GM23338 (cell line): ENCODE measurements around the gene CFAP74.

Experiments
- CREB1 ChIP-seq: fragments of 250-450 bp; sonication (Bioruptor Pico); IDR thresholded peaks from 2 replicates; pipeline ENCODE4 v1.5.0; 2020; ENCODE audit warnings: low read depth, mild to moderate bottlenecking, moderate library complexity
- EZH2 ChIP-seq: fragments of 200-600 bp; sonication (generic); IDR thresholded peaks from one replicate; pipeline ENCODE4 v1.8.0; 2017; ENCODE audit warnings: antibody characterized with exemption, mild to moderate bottlenecking, low read depth; ENCODE audit not compliant: unreplicated experiment
- EZH2phosphoT487 ChIP-seq: fragments of 200-600 bp; sonication (generic); IDR thresholded peaks from one replicate; pipeline ENCODE4 v1.8.1; 2018; ENCODE audit warnings: antibody characterized with exemption; ENCODE audit not compliant: unreplicated experiment
- JUNB ChIP-seq: IDR thresholded peaks from one replicate; pipeline ENCODE4 v1.6.1; 2016; ENCODE audit warnings: antibody characterized with exemption; ENCODE audit not compliant: unreplicated experiment
- NANOG ChIP-seq: IDR thresholded peaks from 2 replicates; pipeline ENCODE4 v1.6.1; 2016; ENCODE audit warnings: antibody characterized with exemption, borderline replicate concordance
- POLR2AphosphoS5 ChIP-seq: IDR thresholded peaks from 2 replicates; pipeline ENCODE4 v1.6.1; 2016; ENCODE audit warnings: antibody characterized with exemption, low read depth
- STAT1 ChIP-seq: IDR thresholded peaks from one replicate; pipeline ENCODE4 v1.6.1; 2016; ENCODE audit warnings: antibody characterized with exemption; ENCODE audit not compliant: unreplicated experiment
- ZNF331 ChIP-seq: fragments of 250-450 bp; sonication (Bioruptor Pico); IDR thresholded peaks from 2 replicates; pipeline ENCODE4 v1.5.0; 2020; ENCODE audit warnings: low read depth, mild to moderate bottlenecking, moderate library complexity
- TF ChIP-seq, protein P1 (sequence below), 2 experiments: fragments of 200-600 bp in 1 of 2; sonication (generic) in 1 of 2; conservative IDR thresholded peaks; 2 replicates each; pipeline versions ENCODE4 v1.5.1 to v1.6.1; 2016 to 2017; ENCODE audit warnings: antibody characterized with exemption in 2 of 2, low read depth in 2 of 2, mild to moderate bottlenecking in 2 of 2, moderate library complexity in 1 of 2
- TF ChIP-seq, protein P2 (sequence below): IDR thresholded peaks from one replicate; pipeline ENCODE4 v1.6.1; 2018; ENCODE audit warnings: antibody characterized with exemption; ENCODE audit not compliant: unreplicated experiment
- TF ChIP-seq, protein P3 (sequence below): IDR thresholded peaks from 2 replicates; pipeline ENCODE4 v1.6.1; 2016; ENCODE audit warnings: antibody characterized with exemption
- TF ChIP-seq, protein P4 (sequence below): fragments of 250-450 bp; sonication (Bioruptor Pico); IDR thresholded peaks from 2 replicates; pipeline ENCODE4 v1.5.0; 2020; ENCODE audit warnings: mild to moderate bottlenecking, moderate library complexity

DNA sequence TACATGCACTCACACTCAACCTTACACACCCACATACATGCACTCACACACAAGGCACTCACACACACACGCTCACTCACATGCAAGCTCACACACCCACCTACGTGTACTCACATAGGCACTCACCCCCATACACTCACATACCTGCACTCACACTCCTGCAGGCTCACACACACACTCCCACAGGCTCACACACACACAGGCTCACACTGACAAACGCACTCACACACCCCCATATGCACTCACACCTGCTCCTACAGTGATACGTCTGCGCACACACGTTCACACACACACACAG, 65.4 kb downstream of the CFAP74 start:
- TF ChIP-seq, protein P1, sequence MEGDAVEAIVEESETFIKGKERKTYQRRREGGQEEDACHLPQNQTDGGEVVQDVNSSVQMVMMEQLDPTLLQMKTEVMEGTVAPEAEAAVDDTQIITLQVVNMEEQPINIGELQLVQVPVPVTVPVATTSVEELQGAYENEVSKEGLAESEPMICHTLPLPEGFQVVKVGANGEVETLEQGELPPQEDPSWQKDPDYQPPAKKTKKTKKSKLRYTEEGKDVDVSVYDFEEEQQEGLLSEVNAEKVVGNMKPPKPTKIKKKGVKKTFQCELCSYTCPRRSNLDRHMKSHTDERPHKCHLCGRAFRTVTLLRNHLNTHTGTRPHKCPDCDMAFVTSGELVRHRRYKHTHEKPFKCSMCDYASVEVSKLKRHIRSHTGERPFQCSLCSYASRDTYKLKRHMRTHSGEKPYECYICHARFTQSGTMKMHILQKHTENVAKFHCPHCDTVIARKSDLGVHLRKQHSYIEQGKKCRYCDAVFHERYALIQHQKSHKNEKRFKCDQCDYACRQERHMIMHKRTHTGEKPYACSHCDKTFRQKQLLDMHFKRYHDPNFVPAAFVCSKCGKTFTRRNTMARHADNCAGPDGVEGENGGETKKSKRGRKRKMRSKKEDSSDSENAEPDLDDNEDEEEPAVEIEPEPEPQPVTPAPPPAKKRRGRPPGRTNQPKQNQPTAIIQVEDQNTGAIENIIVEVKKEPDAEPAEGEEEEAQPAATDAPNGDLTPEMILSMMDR (conservative IDR thresholded peaks at IDR 0.05; ENCODE audit: low read depth in 2 of 2), result no peak
- TF ChIP-seq POLR2AphosphoS5, result no peak
- no peak for TF ChIP-seq EZH2
- no peak for TF ChIP-seq EZH2phosphoT487
- no peak for TF ChIP-seq NANOG
- TF ChIP-seq, protein P2, sequence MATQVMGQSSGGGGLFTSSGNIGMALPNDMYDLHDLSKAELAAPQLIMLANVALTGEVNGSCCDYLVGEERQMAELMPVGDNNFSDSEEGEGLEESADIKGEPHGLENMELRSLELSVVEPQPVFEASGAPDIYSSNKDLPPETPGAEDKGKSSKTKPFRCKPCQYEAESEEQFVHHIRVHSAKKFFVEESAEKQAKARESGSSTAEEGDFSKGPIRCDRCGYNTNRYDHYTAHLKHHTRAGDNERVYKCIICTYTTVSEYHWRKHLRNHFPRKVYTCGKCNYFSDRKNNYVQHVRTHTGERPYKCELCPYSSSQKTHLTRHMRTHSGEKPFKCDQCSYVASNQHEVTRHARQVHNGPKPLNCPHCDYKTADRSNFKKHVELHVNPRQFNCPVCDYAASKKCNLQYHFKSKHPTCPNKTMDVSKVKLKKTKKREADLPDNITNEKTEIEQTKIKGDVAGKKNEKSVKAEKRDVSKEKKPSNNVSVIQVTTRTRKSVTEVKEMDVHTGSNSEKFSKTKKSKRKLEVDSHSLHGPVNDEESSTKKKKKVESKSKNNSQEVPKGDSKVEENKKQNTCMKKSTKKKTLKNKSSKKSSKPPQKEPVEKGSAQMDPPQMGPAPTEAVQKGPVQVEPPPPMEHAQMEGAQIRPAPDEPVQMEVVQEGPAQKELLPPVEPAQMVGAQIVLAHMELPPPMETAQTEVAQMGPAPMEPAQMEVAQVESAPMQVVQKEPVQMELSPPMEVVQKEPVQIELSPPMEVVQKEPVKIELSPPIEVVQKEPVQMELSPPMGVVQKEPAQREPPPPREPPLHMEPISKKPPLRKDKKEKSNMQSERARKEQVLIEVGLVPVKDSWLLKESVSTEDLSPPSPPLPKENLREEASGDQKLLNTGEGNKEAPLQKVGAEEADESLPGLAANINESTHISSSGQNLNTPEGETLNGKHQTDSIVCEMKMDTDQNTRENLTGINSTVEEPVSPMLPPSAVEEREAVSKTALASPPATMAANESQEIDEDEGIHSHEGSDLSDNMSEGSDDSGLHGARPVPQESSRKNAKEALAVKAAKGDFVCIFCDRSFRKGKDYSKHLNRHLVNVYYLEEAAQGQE, result no peak
- TF ChIP-seq ZNF331 (CRISPR knock-in tag), result no peak
- no peak for TF ChIP-seq CREB1 (CRISPR knock-in tag)
- no peak for TF ChIP-seq STAT1
- TF ChIP-seq, protein P3, sequence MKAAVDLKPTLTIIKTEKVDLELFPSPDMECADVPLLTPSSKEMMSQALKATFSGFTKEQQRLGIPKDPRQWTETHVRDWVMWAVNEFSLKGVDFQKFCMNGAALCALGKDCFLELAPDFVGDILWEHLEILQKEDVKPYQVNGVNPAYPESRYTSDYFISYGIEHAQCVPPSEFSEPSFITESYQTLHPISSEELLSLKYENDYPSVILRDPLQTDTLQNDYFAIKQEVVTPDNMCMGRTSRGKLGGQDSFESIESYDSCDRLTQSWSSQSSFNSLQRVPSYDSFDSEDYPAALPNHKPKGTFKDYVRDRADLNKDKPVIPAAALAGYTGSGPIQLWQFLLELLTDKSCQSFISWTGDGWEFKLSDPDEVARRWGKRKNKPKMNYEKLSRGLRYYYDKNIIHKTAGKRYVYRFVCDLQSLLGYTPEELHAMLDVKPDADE, result no peak
- TF ChIP-seq, protein P4, sequence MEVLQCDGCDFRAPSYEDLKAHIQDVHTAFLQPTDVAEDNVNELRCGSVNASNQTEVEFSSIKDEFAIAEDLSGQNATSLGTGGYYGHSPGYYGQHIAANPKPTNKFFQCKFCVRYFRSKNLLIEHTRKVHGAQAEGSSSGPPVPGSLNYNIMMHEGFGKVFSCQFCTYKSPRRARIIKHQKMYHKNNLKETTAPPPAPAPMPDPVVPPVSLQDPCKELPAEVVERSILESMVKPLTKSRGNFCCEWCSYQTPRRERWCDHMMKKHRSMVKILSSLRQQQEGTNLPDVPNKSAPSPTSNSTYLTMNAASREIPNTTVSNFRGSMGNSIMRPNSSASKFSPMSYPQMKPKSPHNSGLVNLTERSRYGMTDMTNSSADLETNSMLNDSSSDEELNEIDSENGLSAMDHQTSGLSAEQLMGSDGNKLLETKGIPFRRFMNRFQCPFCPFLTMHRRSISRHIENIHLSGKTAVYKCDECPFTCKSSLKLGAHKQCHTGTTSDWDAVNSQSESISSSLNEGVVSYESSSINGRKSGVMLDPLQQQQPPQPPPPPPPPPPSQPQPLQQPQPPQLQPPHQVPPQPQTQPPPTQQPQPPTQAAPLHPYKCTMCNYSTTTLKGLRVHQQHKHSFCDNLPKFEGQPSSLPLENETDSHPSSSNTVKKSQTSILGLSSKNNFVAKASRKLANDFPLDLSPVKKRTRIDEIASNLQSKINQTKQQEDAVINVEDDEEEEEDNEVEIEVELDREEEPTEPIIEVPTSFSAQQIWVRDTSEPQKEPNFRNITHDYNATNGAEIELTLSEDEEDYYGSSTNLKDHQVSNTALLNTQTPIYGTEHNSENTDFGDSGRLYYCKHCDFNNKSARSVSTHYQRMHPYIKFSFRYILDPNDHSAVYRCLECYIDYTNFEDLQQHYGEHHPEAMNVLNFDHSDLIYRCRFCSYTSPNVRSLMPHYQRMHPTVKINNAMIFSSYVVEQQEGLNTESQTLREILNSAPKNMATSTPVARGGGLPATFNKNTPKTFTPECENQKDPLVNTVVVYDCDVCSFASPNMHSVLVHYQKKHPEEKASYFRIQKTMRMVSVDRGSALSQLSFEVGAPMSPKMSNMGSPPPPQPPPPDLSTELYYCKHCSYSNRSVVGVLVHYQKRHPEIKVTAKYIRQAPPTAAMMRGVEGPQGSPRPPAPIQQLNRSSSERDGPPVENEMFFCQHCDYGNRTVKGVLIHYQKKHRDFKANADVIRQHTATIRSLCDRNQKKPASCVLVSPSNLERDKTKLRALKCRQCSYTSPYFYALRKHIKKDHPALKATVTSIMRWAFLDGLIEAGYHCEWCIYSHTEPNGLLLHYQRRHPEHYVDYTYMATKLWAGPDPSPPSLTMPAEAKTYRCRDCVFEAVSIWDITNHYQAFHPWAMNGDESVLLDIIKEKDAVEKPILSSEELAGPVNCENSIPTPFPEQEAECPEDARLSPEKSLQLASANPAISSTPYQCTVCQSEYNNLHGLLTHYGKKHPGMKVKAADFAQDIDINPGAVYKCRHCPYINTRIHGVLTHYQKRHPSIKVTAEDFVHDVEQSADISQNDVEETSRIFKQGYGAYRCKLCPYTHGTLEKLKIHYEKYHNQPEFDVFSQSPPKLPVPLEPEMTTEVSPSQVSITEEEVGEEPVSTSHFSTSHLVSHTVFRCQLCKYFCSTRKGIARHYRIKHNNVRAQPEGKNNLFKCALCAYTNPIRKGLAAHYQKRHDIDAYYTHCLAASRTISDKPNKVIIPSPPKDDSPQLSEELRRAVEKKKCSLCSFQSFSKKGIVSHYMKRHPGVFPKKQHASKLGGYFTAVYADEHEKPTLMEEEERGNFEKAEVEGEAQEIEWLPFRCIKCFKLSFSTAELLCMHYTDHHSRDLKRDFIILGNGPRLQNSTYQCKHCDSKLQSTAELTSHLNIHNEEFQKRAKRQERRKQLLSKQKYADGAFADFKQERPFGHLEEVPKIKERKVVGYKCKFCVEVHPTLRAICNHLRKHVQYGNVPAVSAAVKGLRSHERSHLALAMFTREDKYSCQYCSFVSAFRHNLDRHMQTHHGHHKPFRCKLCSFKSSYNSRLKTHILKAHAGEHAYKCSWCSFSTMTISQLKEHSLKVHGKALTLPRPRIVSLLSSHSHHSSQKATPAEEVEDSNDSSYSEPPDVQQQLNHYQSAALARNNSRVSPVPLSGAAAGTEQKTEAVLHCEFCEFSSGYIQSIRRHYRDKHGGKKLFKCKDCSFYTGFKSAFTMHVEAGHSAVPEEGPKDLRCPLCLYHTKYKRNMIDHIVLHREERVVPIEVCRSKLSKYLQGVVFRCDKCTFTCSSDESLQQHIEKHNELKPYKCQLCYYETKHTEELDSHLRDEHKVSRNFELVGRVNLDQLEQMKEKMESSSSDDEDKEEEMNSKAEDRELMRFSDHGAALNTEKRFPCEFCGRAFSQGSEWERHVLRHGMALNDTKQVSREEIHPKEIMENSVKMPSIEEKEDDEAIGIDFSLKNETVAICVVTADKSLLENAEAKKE (CRISPR knock-in tag), result no peak
- TF ChIP-seq JUNB, result no peak
